Measurements from ENCODE around the gene RHBDF2.

DNA sequence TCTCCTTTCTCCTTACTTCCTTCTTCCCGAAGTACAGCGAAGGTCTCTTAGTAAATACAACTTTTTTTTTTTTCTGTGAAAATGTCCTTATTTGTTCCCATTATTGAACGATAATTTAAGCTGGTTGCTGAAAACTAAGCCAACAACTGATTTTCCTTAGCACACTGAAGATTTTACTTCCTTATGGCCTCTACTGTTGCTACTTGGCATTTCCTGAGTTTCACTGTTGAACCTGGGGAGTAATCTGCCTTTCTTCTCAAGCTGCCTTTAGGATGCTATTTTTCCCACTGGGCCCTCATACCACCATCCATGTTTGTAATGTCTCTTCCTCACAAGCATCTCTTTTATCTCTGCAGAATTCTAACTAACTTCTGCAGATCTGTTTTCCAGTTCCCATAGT lies 74.4 kb downstream of the RHBDF2 start:
- no peak for TF ChIP-seq EZH2phosphoT487 (IDR thresholded peaks at IDR 0.05; ENCODE audit: borderline replicate concordance, low read depth, low read length)
- TF ChIP-seq, protein P1, sequence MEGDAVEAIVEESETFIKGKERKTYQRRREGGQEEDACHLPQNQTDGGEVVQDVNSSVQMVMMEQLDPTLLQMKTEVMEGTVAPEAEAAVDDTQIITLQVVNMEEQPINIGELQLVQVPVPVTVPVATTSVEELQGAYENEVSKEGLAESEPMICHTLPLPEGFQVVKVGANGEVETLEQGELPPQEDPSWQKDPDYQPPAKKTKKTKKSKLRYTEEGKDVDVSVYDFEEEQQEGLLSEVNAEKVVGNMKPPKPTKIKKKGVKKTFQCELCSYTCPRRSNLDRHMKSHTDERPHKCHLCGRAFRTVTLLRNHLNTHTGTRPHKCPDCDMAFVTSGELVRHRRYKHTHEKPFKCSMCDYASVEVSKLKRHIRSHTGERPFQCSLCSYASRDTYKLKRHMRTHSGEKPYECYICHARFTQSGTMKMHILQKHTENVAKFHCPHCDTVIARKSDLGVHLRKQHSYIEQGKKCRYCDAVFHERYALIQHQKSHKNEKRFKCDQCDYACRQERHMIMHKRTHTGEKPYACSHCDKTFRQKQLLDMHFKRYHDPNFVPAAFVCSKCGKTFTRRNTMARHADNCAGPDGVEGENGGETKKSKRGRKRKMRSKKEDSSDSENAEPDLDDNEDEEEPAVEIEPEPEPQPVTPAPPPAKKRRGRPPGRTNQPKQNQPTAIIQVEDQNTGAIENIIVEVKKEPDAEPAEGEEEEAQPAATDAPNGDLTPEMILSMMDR (conservative IDR thresholded peaks at IDR 0.05; ENCODE audit: low read length), result no peak
